Measurements from ENCODE around the gene PNPLA8.

Gene PNPLA8

GRCh38 chr7:108440613-108441012 lies 85.3 kb downstream of the PNPLA8 start:
- ChIA-PET CTCF (interaction anchor here (0.7 to 4.7 kb wide), 7 partner anchors 10 to 25 kb away, joined by 3 to 47 read pairs (median 4); no protein-coding TSS in a partner anchor), POLR2A (no interaction called here)
- TF ChIP-seq CTCF (IDR thresholded peaks at IDR 0.05; ENCODE audit: control extremely low read depth, extremely low read depth, low read depth, missing control alignments): no peak
- DNase-seq (ENCODE audit: extremely low spot score): no peak

DNA sequence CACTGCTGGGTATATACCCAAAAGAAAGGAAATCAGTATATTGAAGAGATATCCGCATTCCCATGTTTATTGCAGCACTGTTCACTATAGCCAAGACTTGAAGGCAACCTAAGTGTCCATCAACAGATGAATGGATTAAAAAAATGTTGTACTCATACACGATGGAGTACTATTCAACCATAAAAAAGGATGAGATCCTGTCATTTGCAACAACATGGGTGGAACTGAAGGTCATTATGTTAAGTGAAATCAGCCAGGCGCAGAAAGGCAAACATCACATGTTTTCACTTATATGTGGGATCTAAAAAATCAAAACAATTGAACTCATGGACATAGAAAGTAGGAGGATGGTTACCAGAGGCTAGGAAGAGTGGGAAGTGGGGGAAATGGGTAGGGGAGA lies 89.0 kb downstream of the PNPLA8 start:
- CTCF ChIA-PET: interaction anchor here (1.0 kb wide), 1 partner anchor 9 kb away, joined by 4 read pairs; no protein-coding TSS in a partner anchor
- no peak for DNase-seq (ENCODE audit: extremely low spot score)
- no peak for TF ChIP-seq CTCF (IDR thresholded peaks at IDR 0.05; ENCODE audit: control extremely low read depth, extremely low read depth, low read depth, missing control alignments)
- POLR2A ChIA-PET: no interaction called here

- CTCF ChIA-PET: interaction anchor here (1.3 to 2.4 kb wide), 4 partner anchors 11 to 288 kb away, joined by 3 to 7 read pairs (median 4); no protein-coding TSS in a partner anchor
Measured at GRCh38 chr7:108434010-108434409, 91.9 kb downstream of the PNPLA8 start.

DNA sequence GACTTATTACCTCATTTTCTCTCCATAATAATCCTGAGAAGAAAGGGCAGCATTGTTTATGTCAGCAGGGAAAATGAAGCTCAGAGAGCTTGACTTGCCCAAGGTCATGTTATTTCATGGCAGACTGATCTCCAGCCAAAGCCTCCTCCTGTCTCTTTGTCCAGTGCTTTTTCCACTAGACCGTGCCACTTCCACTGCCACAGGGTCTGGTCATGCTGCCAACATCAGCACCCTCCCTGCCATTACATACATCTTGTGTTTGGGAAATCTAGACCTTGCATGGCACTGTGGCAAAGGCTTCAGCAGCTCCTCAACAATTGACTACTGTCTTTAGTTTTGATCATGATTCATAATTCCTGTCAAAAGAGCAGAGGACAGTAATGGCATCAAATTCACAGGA lies 94.8 kb downstream of the PNPLA8 start:
- ChIA-PET POLR2A (no interaction called here), CTCF (interaction anchor here (0.6 to 2.4 kb wide), 15 partner anchors 8 to 252 kb away, joined by 3 to 9 read pairs (median 3); no protein-coding TSS in a partner anchor)
- TF ChIP-seq CTCF (IDR thresholded peaks at IDR 0.05; ENCODE audit: control extremely low read depth, extremely low read depth, low read depth, missing control alignments): no peak
- no peak for DNase-seq (ENCODE audit: extremely low spot score)

More at GRCh38 chr7:108434010-108434409, 91.9 kb downstream of the PNPLA8 start:
- no peak for TF ChIP-seq CTCF (IDR thresholded peaks at IDR 0.05; ENCODE audit: control extremely low read depth, extremely low read depth, low read depth, missing control alignments)
- no peak for DNase-seq (ENCODE audit: extremely low spot score)
- POLR2A ChIA-PET: no interaction called here

DNA sequence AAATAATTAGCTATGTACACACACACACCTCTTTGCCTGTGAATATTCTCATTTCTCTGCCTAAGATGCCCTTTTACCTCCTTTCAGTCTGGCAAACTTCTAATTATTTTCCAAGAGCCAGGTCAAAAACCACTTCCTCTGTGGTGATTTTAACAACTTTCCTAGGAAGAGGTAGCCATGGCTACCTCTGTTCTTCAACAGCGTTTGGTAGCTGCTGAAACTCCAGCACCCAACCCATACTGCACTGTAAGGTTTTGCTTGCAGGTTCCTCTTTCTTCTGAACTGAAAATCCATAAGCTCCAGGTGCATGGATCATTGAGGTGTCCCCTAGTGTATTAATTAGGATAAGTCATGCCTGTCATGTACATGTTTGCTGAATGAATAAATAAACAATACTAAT lies 95.3 kb downstream of the PNPLA8 start:
- no peak for TF ChIP-seq CTCF (IDR thresholded peaks at IDR 0.05; ENCODE audit: control extremely low read depth, extremely low read depth, low read depth, missing control alignments)
- DNase-seq (ENCODE audit: extremely low spot score): no peak
- CTCF ChIA-PET: interaction anchor here (0.9 to 2.4 kb wide), 13 partner anchors 7 to 252 kb away, joined by 3 to 9 read pairs (median 4); no protein-coding TSS in a partner anchor
- POLR2A ChIA-PET: no interaction called here

DNA sequence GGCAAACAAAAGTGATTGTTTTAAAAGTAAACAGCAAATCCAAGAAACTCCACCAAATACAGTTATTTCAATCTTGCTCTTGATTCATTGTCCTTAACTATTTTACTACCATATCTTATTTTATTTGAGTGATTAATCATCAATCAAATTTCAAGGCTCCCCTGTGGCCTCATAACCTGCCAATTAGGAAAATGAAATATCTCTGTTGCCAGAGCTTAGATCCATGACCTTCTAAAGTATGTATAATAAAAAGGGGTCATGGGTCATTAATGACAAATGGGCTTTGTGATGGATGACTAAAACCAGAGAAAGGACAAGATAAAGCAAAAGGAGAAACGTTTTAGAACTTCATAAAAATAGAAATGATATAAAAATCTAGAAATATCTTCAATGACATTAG lies 98.2 kb downstream of the PNPLA8 start:
- POLR2A ChIA-PET: no interaction called here
- TF ChIP-seq CTCF (IDR thresholded peaks at IDR 0.05; ENCODE audit: control extremely low read depth, extremely low read depth, low read depth, missing control alignments): no peak
- CTCF ChIA-PET: interaction anchor here (1.9 to 2.0 kb wide), 2 partner anchors 13 to 25 kb away, joined by 4 to 6 read pairs; no protein-coding TSS in a partner anchor
- no peak for DNase-seq (ENCODE audit: extremely low spot score)

Measured in GM10248 (cell line).